A549 (cell line): ENCODE data around the gene DLGAP1.

ENCODE experiments used
- BCL3 ChIP-seq: fragments of >200 bp; sonication (Bioruptor Twin); formaldehyde crosslinking; IDR thresholded peaks from 3 replicates; pipeline ENCODE4 v1.6.1; 2016
- REST ChIP-seq: fragments of 200-600 bp; sonication (generic); IDR thresholded peaks from 2 replicates; pipeline ENCODE4 v1.6.1; 2016; ENCODE audit warnings: antibody characterized with exemption, mild to moderate bottlenecking, moderate library complexity
- SMC3 ChIP-seq: fragments of >200 bp; sonication (Bioruptor Twin); formaldehyde crosslinking; IDR thresholded peaks from 3 replicates; pipeline ENCODE4 v1.6.1; 2018; ENCODE audit warnings: inconsistent platforms

- no peak for TF ChIP-seq BCL3
- TF ChIP-seq SMC3, result no peak
- TF ChIP-seq REST, result no peak
Measured at GRCh38 chr18:3693410-3693809, 761.7 kb downstream of the DLGAP1 start.
